Vein endothelial cell (primary cell): ENCODE measurements around the gene SFSWAP. TPM values are rescaled to one million over a fixed set of nuclear protein-coding genes. Genes with fewer than 3 reads are reported as not detected.

ENCODE experiments used
- small RNA-seq: library from RNA; depleted of rRNA; stranded (forward); fragments of <200 nt; gene quantifications from one replicate; pipeline ENCODE3, GENCODE V24; 2012
- total RNA-seq: library from RNA; depleted of rRNA; stranded (reverse); fragments of >200 nt; gene quantifications from 2 replicates; pipeline ENCODE4 v1.2.3, GENCODE V29; 2012

The SFSWAP gene
- 27.4 and 34.0 TPM in 2 replicates for total RNA-seq

GRCh38 chr12:131710464-131711457 lies at the start of gene SFSWAP:
Gene SFSWAP (plus strand): TSS chr12:131711090. CDS start chr12:131711230, 140 bp downstream.

GRCh38 chr12:131827961-131828534 lies 117.2 kb downstream of the SFSWAP start, which contains the start of gene MMP17:
Gene MMP17 (plus strand): TSS chr12:131828393. CDS start chr12:131828495, 102 bp downstream.

Small RNAs within 50 kb of the gene (small RNA-seq; reads per million reads assigned to genes)
- gene RNA5SP377 (not detected), gene RNA5SP378 (not detected), gene RNU6-1017P (not detected)

Other genes starting within 250 kb of the SFSWAP start
- 7.2 and 7.8 TPM in 2 replicates for gene MMP17, start 117.3 kb downstream of the SFSWAP start, total RNA-seq
- 9.5 and 11.0 TPM in 2 replicates for gene ULK1, start 183.5 kb downstream of the SFSWAP start, total RNA-seq
- gene PUS1, start 218.2 kb downstream of the SFSWAP start, total RNA-seq, result 15.7 and 18.0 TPM in 2 replicates
- 17.4 and 18.6 TPM in 2 replicates for gene EP400, start 238.9 kb downstream of the SFSWAP start, total RNA-seq